ENCODE results near the gene MRGPRX2.

- no peak for TF ChIP-seq POLR2A (IDR thresholded peaks at IDR 0.05)
- TF ChIP-seq CTCF (IDR thresholded peaks at IDR 0.05): no peak
Observed at GRCh38 chr11:19020831-19021230, 39.7 kb downstream of the MRGPRX2 start.
